HEK293 (cell line): ENCODE measurements around the gene RPGR.
A peak's percentile ranks its signal among the peaks of the same experiment; 100 is the strongest.

Experiments used
- BCL11B ChIP-seq: fragments of 450-650 bp; formaldehyde crosslinking; IDR thresholded peaks from 2 replicates; pipeline ENCODE4 v1.5.1; 2016; ENCODE audit warnings: low read depth, missing biosample characterization, missing genetic modification characterization
- GLI2 ChIP-seq: fragments of 450-650 bp; formaldehyde crosslinking; IDR thresholded peaks from 2 replicates; pipeline ENCODE4; 2017; ENCODE audit warnings: missing biosample characterization, missing genetic modification characterization, low read depth, borderline replicate concordance
- KLF8 ChIP-seq: fragments of 450-650 bp; formaldehyde crosslinking; IDR thresholded peaks from 2 replicates; pipeline ENCODE4 v1.5.1; 2016; ENCODE audit warnings: missing biosample characterization, missing genetic modification characterization
- MYNN ChIP-seq: fragments of 450-650 bp; formaldehyde crosslinking; IDR thresholded peaks from 2 replicates; pipeline ENCODE4 v1.5.1; 2016; ENCODE audit warnings: missing biosample characterization, missing genetic modification characterization, borderline replicate concordance
- SP3 ChIP-seq: fragments of 450-650 bp; formaldehyde crosslinking; IDR thresholded peaks from 2 replicates; pipeline ENCODE4 v1.5.1; 2016; ENCODE audit warnings: missing biosample characterization, missing genetic modification characterization
- SP7 ChIP-seq: fragments of 450-650 bp; formaldehyde crosslinking; IDR thresholded peaks from 2 replicates; pipeline ENCODE4 v1.5.1; 2016; ENCODE audit warnings: missing biosample characterization, missing genetic modification characterization
- ZBTB7A ChIP-seq: fragments of 450-650 bp; formaldehyde crosslinking; IDR thresholded peaks from 2 replicates; pipeline ENCODE4 v1.5.1; 2016; ENCODE audit warnings: low read depth, missing biosample characterization, missing genetic modification characterization
- ZIC2 ChIP-seq: fragments of 450-650 bp; formaldehyde crosslinking; IDR thresholded peaks from 2 replicates; pipeline ENCODE4 v1.5.1; 2016; ENCODE audit warnings: missing biosample characterization, missing genetic modification characterization
- ZNF16 ChIP-seq: fragments of 450-650 bp; formaldehyde crosslinking; IDR thresholded peaks from 2 replicates; pipeline ENCODE4 v1.5.1; 2016; ENCODE audit warnings: low read depth, missing biosample characterization, missing genetic modification characterization
- ZNF174 ChIP-seq: fragments of 450-650 bp; formaldehyde crosslinking; IDR thresholded peaks from 2 replicates; pipeline ENCODE4 v1.5.0; 2017; ENCODE audit warnings: missing biosample characterization, mild to moderate bottlenecking, missing genetic modification characterization
- ZNF239 ChIP-seq: fragments of 450-650 bp; formaldehyde crosslinking; IDR thresholded peaks from 2 replicates; pipeline ENCODE4 v1.5.1; 2016; ENCODE audit warnings: missing biosample characterization, missing genetic modification characterization
- ZNF266 ChIP-seq: fragments of 450-650 bp; formaldehyde crosslinking; IDR thresholded peaks from 2 replicates; pipeline ENCODE4 v1.5.1; 2016; ENCODE audit warnings: missing biosample characterization, missing genetic modification characterization, low read depth
- ZNF350 ChIP-seq: fragments of 450-650 bp; formaldehyde crosslinking; IDR thresholded peaks from 2 replicates; pipeline ENCODE4 v1.5.0; 2017; ENCODE audit warnings: missing biosample characterization, mild to moderate bottlenecking, missing genetic modification characterization
- ZNF37A ChIP-seq: fragments of 450-650 bp; IDR thresholded peaks from 2 replicates; pipeline ENCODE4 v1.5.1; 2018; ENCODE audit warnings: missing biosample characterization, missing genetic modification characterization
- ZNF416 ChIP-seq: fragments of 450-650 bp; formaldehyde crosslinking; IDR thresholded peaks from 2 replicates; pipeline ENCODE4 v1.5.1; 2016; ENCODE audit warnings: missing biosample characterization, missing genetic modification characterization
- ZNF433 ChIP-seq: fragments of 450-650 bp; formaldehyde crosslinking; IDR thresholded peaks from 2 replicates; pipeline ENCODE4 v1.5.1; 2016; ENCODE audit warnings: missing biosample characterization, missing genetic modification characterization, low read depth
- ZNF48 ChIP-seq: fragments of 450-650 bp; formaldehyde crosslinking; IDR thresholded peaks from 2 replicates; pipeline ENCODE4 v1.5.1; 2016; ENCODE audit warnings: missing biosample characterization, missing genetic modification characterization
- ZNF501 ChIP-seq: fragments of 450-650 bp; formaldehyde crosslinking; IDR thresholded peaks from 2 replicates; pipeline ENCODE4 v1.5.1; 2016; ENCODE audit warnings: missing biosample characterization, missing genetic modification characterization
- ZNF514 ChIP-seq: fragments of 450-650 bp; formaldehyde crosslinking; IDR thresholded peaks from 2 replicates; pipeline ENCODE4 v1.5.1; 2016; ENCODE audit warnings: missing biosample characterization, missing genetic modification characterization
- ZNF521 ChIP-seq: fragments of 450-650 bp; formaldehyde crosslinking; IDR thresholded peaks from 2 replicates; pipeline ENCODE4 v1.5.1; 2017; ENCODE audit warnings: missing biosample characterization, mild to moderate bottlenecking, missing genetic modification characterization
- ZNF555 ChIP-seq: fragments of 450-650 bp; formaldehyde crosslinking; conservative IDR thresholded peaks from 2 replicates; pipeline ENCODE4 v1.5.1; 2017; ENCODE audit warnings: missing biosample characterization, mild to moderate bottlenecking, missing genetic modification characterization, inconsistent platforms
- ZNF600 ChIP-seq: fragments of 450-650 bp; formaldehyde crosslinking; IDR thresholded peaks from 2 replicates; pipeline ENCODE4 v1.5.1; 2016; ENCODE audit warnings: missing biosample characterization, missing genetic modification characterization
- ZNF626 ChIP-seq: fragments of 450-650 bp; sonication (Bioruptor Pico); formaldehyde crosslinking; IDR thresholded peaks from 2 replicates; pipeline ENCODE4 v1.5.1; 2018; ENCODE audit warnings: missing biosample characterization, missing genetic modification characterization, inconsistent platforms
- ZNF707 ChIP-seq: fragments of 450-650 bp; formaldehyde crosslinking; IDR thresholded peaks from 2 replicates; pipeline ENCODE4 v1.5.1; 2016; ENCODE audit warnings: missing biosample characterization, missing genetic modification characterization
- ZNF776 ChIP-seq: fragments of 450-650 bp; formaldehyde crosslinking; IDR thresholded peaks from 2 replicates; pipeline ENCODE4 v1.5.0; 2017; ENCODE audit warnings: missing biosample characterization, missing genetic modification characterization, borderline replicate concordance
- ZNF777 ChIP-seq: fragments of 450-650 bp; formaldehyde crosslinking; IDR thresholded peaks from 2 replicates; pipeline ENCODE4 v1.5.1; 2017; ENCODE audit warnings: missing biosample characterization, missing genetic modification characterization, borderline replicate concordance
- ZNF791 ChIP-seq: fragments of 450-650 bp; formaldehyde crosslinking; IDR thresholded peaks from 2 replicates; pipeline ENCODE4 v1.5.1; 2016; ENCODE audit warnings: missing biosample characterization, missing genetic modification characterization
- TF ChIP-seq, protein P1 (sequence below): fragments of 450-650 bp; formaldehyde crosslinking; IDR thresholded peaks from 2 replicates; pipeline ENCODE4; 2016; ENCODE audit warnings: missing biosample characterization, missing genetic modification characterization
- TF ChIP-seq, protein P2 (sequence below): fragments of 450-650 bp; formaldehyde crosslinking; IDR thresholded peaks from 2 replicates; pipeline ENCODE4 v1.5.1; 2016; ENCODE audit warnings: missing biosample characterization, missing genetic modification characterization
- TF ChIP-seq, protein P3 (sequence below): fragments of 450-650 bp; formaldehyde crosslinking; IDR thresholded peaks from 2 replicates; pipeline ENCODE4 v1.5.1; 2017; ENCODE audit warnings: missing biosample characterization, missing genetic modification characterization
- TF ChIP-seq, protein P4 (sequence below): fragments of 450-650 bp; formaldehyde crosslinking; IDR thresholded peaks from 2 replicates; pipeline ENCODE4 v1.5.1; 2016; ENCODE audit warnings: missing biosample characterization, missing genetic modification characterization
- TF ChIP-seq, protein P5 (sequence below): fragments of 450-650 bp; formaldehyde crosslinking; IDR thresholded peaks from 2 replicates; pipeline ENCODE4 v1.5.1; 2016; ENCODE audit warnings: missing biosample characterization, missing genetic modification characterization, borderline replicate concordance

Gene RPGR

DNA sequence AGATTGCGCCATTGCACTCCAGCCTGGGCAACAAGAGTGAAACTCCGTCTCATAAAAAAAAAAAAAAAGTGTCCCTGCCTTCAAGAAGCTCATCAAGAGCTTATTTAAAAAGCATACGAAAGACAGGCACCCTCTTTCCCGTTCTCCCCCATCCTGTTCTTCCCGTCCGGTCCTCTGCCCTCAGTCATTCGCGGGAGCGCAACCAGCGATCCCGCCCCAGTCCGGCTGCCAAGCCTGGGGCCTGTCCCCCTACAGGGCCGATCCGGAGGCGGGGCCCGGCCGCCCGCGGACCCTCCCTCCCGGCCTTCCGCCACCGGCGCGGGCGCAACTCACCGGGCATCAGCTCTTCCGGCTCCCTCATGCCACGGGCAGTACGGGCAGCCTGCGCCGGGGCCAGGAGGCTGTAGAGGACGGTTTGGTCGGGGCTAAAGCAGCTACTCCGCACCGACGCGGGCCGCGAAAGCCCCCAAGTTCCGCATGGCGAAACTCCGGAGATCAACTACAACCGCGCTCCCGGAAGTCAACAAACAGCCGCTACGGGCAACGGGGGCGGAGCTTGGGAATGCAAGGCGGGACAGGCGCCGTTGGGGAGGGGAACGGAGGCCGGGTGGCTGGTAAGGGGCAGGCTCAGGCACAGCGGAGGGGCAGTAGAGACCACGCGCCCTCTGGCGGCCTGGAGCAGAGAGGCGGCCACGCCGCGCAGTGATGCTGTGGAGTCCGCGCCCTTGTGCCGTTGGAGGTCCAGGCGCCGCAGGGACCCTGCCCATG is at the start of gene RPGR (continued):
- TF ChIP-seq, protein P1, sequence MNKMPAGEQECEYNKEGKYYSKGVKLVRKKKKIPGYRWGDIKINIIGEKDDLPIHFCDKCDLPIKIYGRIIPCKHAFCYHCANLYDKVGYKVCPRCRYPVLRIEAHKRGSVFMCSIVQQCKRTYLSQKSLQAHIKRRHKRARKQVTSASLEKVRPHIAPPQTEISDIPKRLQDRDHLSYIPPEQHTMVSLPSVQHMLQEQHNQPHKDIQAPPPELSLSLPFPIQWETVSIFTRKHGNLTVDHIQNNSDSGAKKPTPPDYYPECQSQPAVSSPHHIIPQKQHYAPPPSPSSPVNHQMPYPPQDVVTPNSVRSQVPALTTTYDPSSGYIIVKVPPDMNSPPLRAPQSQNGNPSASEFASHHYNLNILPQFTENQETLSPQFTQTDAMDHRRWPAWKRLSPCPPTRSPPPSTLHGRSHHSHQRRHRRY (tag by site-specific recombination), result no peak
- no peak for TF ChIP-seq ZNF791 (tag by site-specific recombination)
- TF ChIP-seq, protein P2, sequence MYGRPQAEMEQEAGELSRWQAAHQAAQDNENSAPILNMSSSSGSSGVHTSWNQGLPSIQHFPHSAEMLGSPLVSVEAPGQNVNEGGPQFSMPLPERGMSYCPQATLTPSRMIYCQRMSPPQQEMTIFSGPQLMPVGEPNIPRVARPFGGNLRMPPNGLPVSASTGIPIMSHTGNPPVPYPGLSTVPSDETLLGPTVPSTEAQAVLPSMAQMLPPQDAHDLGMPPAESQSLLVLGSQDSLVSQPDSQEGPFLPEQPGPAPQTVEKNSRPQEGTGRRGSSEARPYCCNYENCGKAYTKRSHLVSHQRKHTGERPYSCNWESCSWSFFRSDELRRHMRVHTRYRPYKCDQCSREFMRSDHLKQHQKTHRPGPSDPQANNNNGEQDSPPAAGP, result 0 out of 2 replicates have a peak, but pooled peaks have one; percentile 25
- TF ChIP-seq ZNF501 (tag by site-specific recombination), result no peak
- TF ChIP-seq ZNF777 (tag by site-specific recombination), result no peak
- peak; percentile 96 for TF ChIP-seq SP3 (tag by site-specific recombination)
- TF ChIP-seq ZNF433 (tag by site-specific recombination), result no peak
- no peak for TF ChIP-seq GLI2 (tag by site-specific recombination)
- TF ChIP-seq, protein P3, sequence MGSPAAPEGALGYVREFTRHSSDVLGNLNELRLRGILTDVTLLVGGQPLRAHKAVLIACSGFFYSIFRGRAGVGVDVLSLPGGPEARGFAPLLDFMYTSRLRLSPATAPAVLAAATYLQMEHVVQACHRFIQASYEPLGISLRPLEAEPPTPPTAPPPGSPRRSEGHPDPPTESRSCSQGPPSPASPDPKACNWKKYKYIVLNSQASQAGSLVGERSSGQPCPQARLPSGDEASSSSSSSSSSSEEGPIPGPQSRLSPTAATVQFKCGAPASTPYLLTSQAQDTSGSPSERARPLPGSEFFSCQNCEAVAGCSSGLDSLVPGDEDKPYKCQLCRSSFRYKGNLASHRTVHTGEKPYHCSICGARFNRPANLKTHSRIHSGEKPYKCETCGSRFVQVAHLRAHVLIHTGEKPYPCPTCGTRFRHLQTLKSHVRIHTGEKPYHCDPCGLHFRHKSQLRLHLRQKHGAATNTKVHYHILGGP (tag by site-specific recombination), result no peak
- TF ChIP-seq ZBTB7A, result no peak
- TF ChIP-seq, protein P4, sequence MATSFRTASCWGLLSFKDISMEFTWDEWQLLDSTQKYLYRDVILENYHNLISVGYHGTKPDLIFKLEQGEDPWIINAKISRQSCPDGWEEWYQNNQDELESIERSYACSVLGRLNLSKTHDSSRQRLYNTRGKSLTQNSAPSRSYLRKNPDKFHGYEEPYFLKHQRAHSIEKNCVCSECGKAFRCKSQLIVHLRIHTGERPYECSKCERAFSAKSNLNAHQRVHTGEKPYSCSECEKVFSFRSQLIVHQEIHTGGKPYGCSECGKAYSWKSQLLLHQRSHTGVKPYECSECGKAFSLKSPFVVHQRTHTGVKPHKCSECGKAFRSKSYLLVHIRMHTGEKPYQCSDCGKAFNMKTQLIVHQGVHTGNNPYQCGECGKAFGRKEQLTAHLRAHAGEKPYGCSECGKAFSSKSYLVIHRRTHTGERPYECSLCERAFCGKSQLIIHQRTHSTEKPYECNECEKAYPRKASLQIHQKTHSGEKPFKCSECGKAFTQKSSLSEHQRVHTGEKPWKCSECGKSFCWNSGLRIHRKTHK (tag by site-specific recombination), result no peak
- TF ChIP-seq ZNF521 (tag by site-specific recombination), result no peak
- TF ChIP-seq KLF8 (tag by site-specific recombination), result peak; percentile 80; the same call in 1 of the 2 replicates
- peak; percentile 47; the same call in 1 of the 2 replicates for TF ChIP-seq BCL11B (tag by site-specific recombination)
- no peak for TF ChIP-seq ZNF416 (tag by site-specific recombination)
- TF ChIP-seq MYNN (tag by site-specific recombination), result no peak
- TF ChIP-seq ZNF555 (tag by site-specific recombination), result no peak
- no peak for TF ChIP-seq ZNF266 (tag by site-specific recombination)
- no peak for TF ChIP-seq ZNF350 (tag by site-specific recombination)
- TF ChIP-seq SP7 (tag by site-specific recombination), result peak; percentile 58
- TF ChIP-seq ZNF707 (tag by site-specific recombination), result no peak
- TF ChIP-seq ZNF174 (tag by site-specific recombination), result no peak
- TF ChIP-seq ZNF626 (tag by site-specific recombination), result no peak
- TF ChIP-seq ZIC2 (tag by site-specific recombination), result peak; percentile 56
- peak; percentile 69 for TF ChIP-seq ZNF600 (tag by site-specific recombination)
- TF ChIP-seq ZNF48 (tag by site-specific recombination), result no peak
- no peak for TF ChIP-seq ZNF16 (tag by site-specific recombination)
- TF ChIP-seq ZNF514 (tag by site-specific recombination), result no peak
- TF ChIP-seq ZNF239, result no peak
- TF ChIP-seq, protein P5, sequence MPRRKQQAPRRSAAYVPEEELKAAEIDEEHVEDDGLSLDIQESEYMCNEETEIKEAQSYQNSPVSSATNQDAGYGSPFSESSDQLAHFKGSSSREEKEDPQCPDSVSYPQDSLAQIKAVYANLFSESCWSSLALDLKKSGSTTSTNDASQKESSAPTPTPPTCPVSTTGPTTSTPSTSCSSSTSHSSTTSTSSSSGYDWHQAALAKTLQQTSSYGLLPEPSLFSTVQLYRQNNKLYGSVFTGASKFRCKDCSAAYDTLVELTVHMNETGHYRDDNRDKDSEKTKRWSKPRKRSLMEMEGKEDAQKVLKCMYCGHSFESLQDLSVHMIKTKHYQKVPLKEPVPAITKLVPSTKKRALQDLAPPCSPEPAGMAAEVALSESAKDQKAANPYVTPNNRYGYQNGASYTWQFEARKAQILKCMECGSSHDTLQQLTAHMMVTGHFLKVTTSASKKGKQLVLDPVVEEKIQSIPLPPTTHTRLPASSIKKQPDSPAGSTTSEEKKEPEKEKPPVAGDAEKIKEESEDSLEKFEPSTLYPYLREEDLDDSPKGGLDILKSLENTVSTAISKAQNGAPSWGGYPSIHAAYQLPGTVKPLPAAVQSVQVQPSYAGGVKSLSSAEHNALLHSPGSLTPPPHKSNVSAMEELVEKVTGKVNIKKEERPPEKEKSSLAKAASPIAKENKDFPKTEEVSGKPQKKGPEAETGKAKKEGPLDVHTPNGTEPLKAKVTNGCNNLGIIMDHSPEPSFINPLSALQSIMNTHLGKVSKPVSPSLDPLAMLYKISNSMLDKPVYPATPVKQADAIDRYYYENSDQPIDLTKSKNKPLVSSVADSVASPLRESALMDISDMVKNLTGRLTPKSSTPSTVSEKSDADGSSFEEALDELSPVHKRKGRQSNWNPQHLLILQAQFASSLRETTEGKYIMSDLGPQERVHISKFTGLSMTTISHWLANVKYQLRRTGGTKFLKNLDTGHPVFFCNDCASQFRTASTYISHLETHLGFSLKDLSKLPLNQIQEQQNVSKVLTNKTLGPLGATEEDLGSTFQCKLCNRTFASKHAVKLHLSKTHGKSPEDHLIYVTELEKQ, result no peak
- TF ChIP-seq ZNF776 (tag by site-specific recombination), result no peak
- no peak for TF ChIP-seq ZNF37A (tag by site-specific recombination)
